ENCODE data around the gene GNG14. TPM values are rescaled to one million over a fixed set of nuclear protein-coding genes. Genes with fewer than 3 reads are reported as not detected.

GNG14 gene
- total and polyA plus RNA-seq, 2 of the 13 experiments (the other 11 are each of a cell fraction or from before 2014, with no cell fraction given): not detected

- TF ChIP-seq ZBTB49 (CRISPR knock-in tag; IDR thresholded peaks at IDR 0.05; ENCODE audit: borderline replicate concordance) (no peak), NR2C2 (CRISPR knock-in tag; IDR thresholded peaks at IDR 0.05; ENCODE audit: borderline replicate concordance) (peak; percentile 94), HMGXB3 (CRISPR knock-in tag; IDR thresholded peaks at IDR 0.05; ENCODE audit: borderline replicate concordance) (peak; percentile 78; the same call in 1 of the 2 replicates), ZNF143 (CRISPR knock-in tag; IDR thresholded peaks at IDR 0.05) (peak; percentile 93), TAF1 (CRISPR knock-in tag; IDR thresholded peaks at IDR 0.05) (peak; percentile 61), SUZ12 (IDR thresholded peaks at IDR 0.05; ENCODE audit: low read depth, low read length) (peak; percentile 64), ZNF12 (CRISPR knock-in tag; IDR thresholded peaks at IDR 0.05) (no peak), ZBTB20 (CRISPR knock-in tag; IDR thresholded peaks at IDR 0.05; ENCODE audit: borderline replicate concordance, low read depth) (0 out of 2 replicates have a peak, but pooled peaks have one; percentile 40), CCDC6 (CRISPR knock-in tag; IDR thresholded peaks at IDR 0.05) (no peak), ZNF883 (CRISPR knock-in tag; IDR thresholded peaks at IDR 0.05; ENCODE audit: not compliant biosample characterization) (peak; percentile 36), ADNP (CRISPR knock-in tag; IDR thresholded peaks at IDR 0.05) (no peak), MXI1 (IDR thresholded peaks at IDR 0.05; ENCODE audit: borderline replicate concordance, low read depth, low read length) (peak; percentile 95; the same call in 2 of the 3 replicates), ZFP36L2 (CRISPR knock-in tag; IDR thresholded peaks at IDR 0.05) (no peak), ZNF83 (CRISPR knock-in tag; IDR thresholded peaks at IDR 0.05; ENCODE audit: borderline replicate concordance) (no peak), THAP9 (CRISPR knock-in tag; IDR thresholded peaks at IDR 0.05; ENCODE audit: borderline replicate concordance) (no peak; the same call in 1 of the 2 replicates), ATF5 (CRISPR knock-in tag; IDR thresholded peaks at IDR 0.05; ENCODE audit: low read depth) (no peak), LCORL (IDR thresholded peaks at IDR 0.05) (no peak; the same call in 1 of the 2 replicates), LCORL (CRISPR knock-in tag; IDR thresholded peaks at IDR 0.05) (peak; percentile 47; the same call in 1 of the 2 replicates), SALL1 (CRISPR knock-in tag; IDR thresholded peaks at IDR 0.05) (peak; percentile 57)
Measured at GRCh38 chr19:12723641-12724426, 36.0 kb downstream of the GNG14 start, which contains the start of gene TNPO2 (continued).
